ENCODE measurements around the gene UFSP1.
"Not testable (repeated sequence)": the region's sequence is repeated elsewhere in the genome, so short reads cannot be mapped to it uniquely, and the experiment has no call there.

Gene UFSP1

DNA sequence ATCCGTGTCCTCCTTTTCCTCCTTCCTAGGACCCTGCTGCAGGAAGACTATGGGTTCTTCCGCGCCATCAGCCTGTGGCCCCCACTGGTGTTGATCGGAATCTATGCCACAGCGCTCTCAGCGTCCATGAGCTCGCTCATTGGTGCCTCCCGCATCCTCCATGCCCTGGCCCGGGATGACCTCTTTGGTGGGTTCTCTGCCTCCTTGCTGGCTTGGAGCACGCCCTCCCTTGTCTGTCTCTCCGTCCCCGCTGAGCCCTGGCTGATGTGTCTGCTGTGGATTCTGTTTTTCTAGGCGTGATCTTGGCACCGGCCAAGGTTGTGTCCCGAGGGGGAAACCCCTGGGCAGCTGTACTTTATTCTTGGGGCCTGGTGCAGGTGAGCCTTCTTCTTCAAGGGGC is 29.7 kb downstream of the UFSP1 start:
- DNase-seq (ENCODE audit: low spot score) = no peak

DNA sequence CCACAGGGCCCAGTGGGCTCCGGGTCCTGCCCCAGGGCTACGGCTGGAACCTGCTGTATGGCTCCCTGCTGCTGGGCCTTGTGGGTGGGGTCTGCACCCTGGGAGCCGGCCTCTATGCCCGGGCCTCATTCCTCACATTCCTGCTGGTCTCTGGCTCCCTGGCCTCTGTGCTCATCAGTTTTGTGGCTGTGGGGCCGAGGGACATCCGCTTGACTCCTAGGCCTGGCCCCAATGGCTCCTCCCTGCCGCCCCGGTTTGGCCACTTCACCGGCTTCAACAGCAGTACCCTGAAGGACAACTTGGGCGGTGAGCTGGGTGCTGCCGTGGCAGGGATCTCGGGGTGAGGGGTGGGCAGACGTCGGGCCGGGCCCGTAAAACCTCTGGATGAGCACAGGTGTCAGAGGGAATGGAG is 32.6 kb downstream of the UFSP1 start:
- DNase-seq (ENCODE audit: low spot score) = no peak

DNA sequence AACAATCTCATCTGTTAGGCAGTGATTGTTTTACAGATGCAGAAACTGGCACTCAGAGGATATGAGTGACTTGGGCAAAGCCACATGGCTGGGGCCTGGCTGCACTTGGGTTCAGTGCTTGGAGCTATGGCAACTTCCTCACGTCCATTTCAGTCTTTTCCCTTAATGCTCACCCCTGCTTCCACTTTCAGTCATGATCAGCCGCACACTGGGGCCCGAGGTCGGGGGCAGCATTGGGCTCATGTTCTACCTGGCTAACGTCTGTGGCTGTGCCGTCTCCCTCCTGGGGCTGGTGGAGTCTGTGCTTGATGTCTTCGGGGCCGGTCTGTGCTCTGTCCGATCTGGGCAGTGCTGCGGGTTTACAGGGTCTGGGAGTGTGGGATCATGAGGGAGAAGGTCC is 34.0 kb downstream of the UFSP1 start:
- DNase-seq (ENCODE audit: low spot score) = no peak

DNA sequence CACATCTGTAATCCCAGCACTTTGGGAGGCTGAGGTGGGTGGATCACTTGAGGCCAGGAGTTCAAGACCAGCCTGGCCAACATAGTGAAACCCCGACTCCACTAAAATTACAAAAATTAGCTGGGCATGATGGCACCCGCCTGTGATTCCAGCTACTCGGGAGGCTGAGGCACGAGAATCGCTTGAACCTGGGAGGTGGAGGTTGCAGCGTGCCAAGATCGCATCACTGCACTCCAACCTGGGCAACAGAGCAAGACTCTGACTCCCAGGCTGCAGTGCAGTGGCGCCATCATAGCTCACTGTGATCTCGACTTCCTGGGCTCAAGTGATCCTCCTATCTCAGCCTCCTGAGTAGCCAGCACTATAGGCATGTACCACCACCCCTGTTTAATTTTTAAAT is 34.6 kb downstream of the UFSP1 start:
- not testable (repeated sequence) for DNase-seq (ENCODE audit: low spot score)

DNA sequence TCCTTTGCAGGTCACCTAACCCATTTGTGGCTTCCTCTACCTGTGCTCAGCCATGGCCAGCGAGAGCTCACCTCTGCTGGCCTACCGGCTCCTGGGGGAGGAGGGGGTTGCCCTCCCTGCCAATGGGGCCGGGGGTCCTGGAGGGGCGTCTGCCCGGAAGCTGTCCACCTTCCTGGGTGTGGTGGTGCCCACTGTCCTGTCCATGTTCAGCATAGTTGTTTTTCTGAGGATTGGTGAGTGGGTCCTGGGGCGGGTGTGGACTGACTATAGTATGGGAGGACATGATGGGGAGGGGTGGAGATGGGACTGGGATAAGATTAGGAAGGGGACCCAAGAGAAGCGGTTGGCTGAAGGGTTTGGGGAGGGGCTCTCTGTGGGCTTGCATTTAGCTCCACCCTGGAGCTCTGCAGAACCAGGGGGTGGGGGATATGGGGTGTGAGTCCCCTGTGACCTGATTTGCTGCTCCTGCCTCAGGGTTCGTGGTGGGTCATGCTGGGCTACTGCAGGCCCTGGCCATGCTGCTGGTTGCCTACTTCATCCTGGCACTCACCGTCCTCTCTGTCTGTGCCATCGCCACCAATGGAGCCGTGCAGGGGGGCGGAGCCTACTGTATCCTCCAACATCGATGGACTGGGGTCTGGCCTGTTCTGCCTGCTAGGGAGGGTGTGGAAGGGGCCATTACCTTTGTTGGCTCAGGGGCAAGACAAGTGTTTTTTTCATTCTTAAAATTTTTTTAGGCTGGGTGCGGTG is 35.2 kb downstream of the UFSP1 start:
- DNase-seq (ENCODE audit: low spot score) = no peak

- DNase-seq (ENCODE audit: low spot score) = peak; percentile 93
Measured at GRCh38 chr7:100852048-100852872, 37.3 kb downstream of the UFSP1 start, which contains the start of gene SLC12A9. SLC12A9 (plus strand) TSS chr7:100852713; CDS start chr7:100854198, 1,485 bp downstream.

GRCh38 chr7:100847360-100847759 is 42.2 kb downstream of the UFSP1 start:
- DNase-seq (ENCODE audit: low spot score) = no peak

- no peak for DNase-seq (ENCODE audit: low spot score)
Measured at GRCh38 chr7:100840470-100841100, 48.9 kb downstream of the UFSP1 start.

GRCh38 chr7:100839361-100839760 is 50.2 kb downstream of the UFSP1 start:
- DNase-seq (ENCODE audit: low spot score) = no peak

Data from NAMALWA (cell line).